DMS53 (cell line): ENCODE results near the gene NT5DC4.

Experiments
- DNase-seq: peaks from one replicate; lab custom pipeline; 2025; lab: John Stamatoyannopoulos, UW

Gene NT5DC4

GRCh38 chr2:112787294-112787693 is 66.5 kb downstream of the NT5DC4 start:
- no peak for DNase-seq

GRCh38 chr2:112787729-112788393 is 67.0 kb downstream of the NT5DC4 start:
- DNase-seq: no peak

- no peak for DNase-seq
Measured at GRCh38 chr2:112788653-112789052, 67.8 kb downstream of the NT5DC4 start.
